Ishikawa (cell line): Measurements from ENCODE around the gene ZSCAN20.

ENCODE experiments used
- CEBPB ChIP-seq: IDR thresholded peaks from 2 replicates; pipeline ENCODE4 v1.6.1; 2012
- CREB1 ChIP-seq: IDR thresholded peaks from 2 replicates; pipeline ENCODE4 v1.6.1; 2012; ENCODE audit warnings: low read depth
- EGR1 ChIP-seq: IDR thresholded peaks from 2 replicates; pipeline ENCODE4 v1.6.1; 2012
- EP300 ChIP-seq: IDR thresholded peaks from 2 replicates; pipeline ENCODE4 v1.6.1; 2012; ENCODE audit warnings: borderline replicate concordance
- FOXM1 ChIP-seq: IDR thresholded peaks from 2 replicates; pipeline ENCODE4 v1.6.1; 2012; ENCODE audit warnings: low read depth, borderline replicate concordance
- NFIC ChIP-seq: IDR thresholded peaks from 2 replicates; pipeline ENCODE4 v1.6.1; 2012
- RAD21 ChIP-seq: IDR thresholded peaks from 2 replicates; pipeline ENCODE4 v1.6.1; 2012; ENCODE audit warnings: low read depth
- TAF1 ChIP-seq: IDR thresholded peaks from 2 replicates; pipeline ENCODE4 v1.6.1; 2012; ENCODE audit warnings: low read depth, mild to moderate bottlenecking
- TCF12 ChIP-seq: IDR thresholded peaks from 2 replicates; pipeline ENCODE4 v1.6.1; 2012; ENCODE audit warnings: low read depth
- TEAD4 ChIP-seq: IDR thresholded peaks from 2 replicates; pipeline ENCODE4 v1.6.1; 2012
- YY1 ChIP-seq: IDR thresholded peaks from 2 replicates; pipeline ENCODE4 v1.6.1; 2012; ENCODE audit warnings: low read depth
- ZBTB7A ChIP-seq: IDR thresholded peaks from 2 replicates; pipeline ENCODE4 v1.6.1; 2012; ENCODE audit warnings: low read depth
- TF ChIP-seq, protein P1 (sequence below): IDR thresholded peaks from 2 replicates; pipeline ENCODE4 v1.6.1; 2012; ENCODE audit warnings: low read depth, mild to moderate bottlenecking
- TF ChIP-seq, protein P2 (sequence below): IDR thresholded peaks from 2 replicates; pipeline ENCODE4 v1.6.1; 2012
- TF ChIP-seq, protein P3 (sequence below): IDR thresholded peaks from 2 replicates; pipeline ENCODE4 v1.6.1; 2012

ZSCAN20 gene

DNA sequence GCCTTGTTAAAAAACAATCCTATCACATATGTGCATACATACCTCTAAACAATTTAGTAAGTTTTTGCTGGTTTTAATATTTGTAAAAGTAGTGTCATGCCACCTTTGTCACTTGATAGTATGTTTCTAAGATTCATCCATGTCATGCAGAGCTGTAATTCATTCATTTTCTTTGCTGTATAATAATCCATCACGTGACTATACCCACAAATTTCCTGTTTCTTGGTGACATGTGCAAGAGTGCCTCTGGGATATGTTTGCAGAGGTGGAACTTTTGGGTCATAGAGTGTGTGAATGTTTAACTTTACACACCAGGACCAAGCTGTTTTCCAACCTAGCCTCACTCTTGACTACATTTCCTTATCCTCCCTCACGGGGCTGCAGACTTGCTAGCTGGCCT is 62.9 kb downstream of the ZSCAN20 start:
- TF ChIP-seq, protein P1, sequence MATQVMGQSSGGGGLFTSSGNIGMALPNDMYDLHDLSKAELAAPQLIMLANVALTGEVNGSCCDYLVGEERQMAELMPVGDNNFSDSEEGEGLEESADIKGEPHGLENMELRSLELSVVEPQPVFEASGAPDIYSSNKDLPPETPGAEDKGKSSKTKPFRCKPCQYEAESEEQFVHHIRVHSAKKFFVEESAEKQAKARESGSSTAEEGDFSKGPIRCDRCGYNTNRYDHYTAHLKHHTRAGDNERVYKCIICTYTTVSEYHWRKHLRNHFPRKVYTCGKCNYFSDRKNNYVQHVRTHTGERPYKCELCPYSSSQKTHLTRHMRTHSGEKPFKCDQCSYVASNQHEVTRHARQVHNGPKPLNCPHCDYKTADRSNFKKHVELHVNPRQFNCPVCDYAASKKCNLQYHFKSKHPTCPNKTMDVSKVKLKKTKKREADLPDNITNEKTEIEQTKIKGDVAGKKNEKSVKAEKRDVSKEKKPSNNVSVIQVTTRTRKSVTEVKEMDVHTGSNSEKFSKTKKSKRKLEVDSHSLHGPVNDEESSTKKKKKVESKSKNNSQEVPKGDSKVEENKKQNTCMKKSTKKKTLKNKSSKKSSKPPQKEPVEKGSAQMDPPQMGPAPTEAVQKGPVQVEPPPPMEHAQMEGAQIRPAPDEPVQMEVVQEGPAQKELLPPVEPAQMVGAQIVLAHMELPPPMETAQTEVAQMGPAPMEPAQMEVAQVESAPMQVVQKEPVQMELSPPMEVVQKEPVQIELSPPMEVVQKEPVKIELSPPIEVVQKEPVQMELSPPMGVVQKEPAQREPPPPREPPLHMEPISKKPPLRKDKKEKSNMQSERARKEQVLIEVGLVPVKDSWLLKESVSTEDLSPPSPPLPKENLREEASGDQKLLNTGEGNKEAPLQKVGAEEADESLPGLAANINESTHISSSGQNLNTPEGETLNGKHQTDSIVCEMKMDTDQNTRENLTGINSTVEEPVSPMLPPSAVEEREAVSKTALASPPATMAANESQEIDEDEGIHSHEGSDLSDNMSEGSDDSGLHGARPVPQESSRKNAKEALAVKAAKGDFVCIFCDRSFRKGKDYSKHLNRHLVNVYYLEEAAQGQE = no peak
- no peak for TF ChIP-seq TEAD4
- TF ChIP-seq, protein P2, sequence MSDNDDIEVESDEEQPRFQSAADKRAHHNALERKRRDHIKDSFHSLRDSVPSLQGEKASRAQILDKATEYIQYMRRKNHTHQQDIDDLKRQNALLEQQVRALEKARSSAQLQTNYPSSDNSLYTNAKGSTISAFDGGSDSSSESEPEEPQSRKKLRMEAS = no peak
- TF ChIP-seq RAD21 = no peak
- no peak for TF ChIP-seq FOXM1
- TF ChIP-seq EP300 = no peak
- no peak for TF ChIP-seq CEBPB
- TF ChIP-seq, protein P3, sequence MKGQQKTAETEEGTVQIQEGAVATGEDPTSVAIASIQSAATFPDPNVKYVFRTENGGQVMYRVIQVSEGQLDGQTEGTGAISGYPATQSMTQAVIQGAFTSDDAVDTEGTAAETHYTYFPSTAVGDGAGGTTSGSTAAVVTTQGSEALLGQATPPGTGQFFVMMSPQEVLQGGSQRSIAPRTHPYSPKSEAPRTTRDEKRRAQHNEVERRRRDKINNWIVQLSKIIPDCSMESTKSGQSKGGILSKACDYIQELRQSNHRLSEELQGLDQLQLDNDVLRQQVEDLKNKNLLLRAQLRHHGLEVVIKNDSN = no peak
- no peak for TF ChIP-seq ZBTB7A
- no peak for TF ChIP-seq TAF1
- TF ChIP-seq CREB1 = no peak
- no peak for TF ChIP-seq EGR1
- no peak for TF ChIP-seq NFIC
- TF ChIP-seq YY1 = no peak
- no peak for TF ChIP-seq TCF12

DNA sequence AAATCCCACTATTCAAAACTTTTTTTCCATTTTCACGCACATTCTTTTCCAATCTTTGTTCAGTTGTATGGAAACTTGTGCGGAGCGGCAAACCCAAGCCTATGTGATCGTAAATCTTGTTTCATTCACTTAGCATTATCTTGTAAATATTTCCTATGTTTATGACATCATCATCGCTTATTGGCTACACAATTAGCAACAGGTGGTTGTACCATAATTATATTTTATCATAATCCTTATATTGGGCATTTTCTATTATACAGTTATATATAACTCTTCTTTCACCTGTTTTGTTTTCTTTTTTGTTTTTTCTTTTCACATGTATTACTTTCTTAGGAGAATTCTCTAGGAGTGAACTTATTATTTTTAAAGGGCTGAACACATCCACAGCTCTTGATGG is 65.4 kb downstream of the ZSCAN20 start:
- TF ChIP-seq CEBPB = no peak
- TF ChIP-seq, protein P1 = no peak
- TF ChIP-seq, protein P2 = no peak
- TF ChIP-seq NFIC = no peak
- no peak for TF ChIP-seq YY1

DNA sequence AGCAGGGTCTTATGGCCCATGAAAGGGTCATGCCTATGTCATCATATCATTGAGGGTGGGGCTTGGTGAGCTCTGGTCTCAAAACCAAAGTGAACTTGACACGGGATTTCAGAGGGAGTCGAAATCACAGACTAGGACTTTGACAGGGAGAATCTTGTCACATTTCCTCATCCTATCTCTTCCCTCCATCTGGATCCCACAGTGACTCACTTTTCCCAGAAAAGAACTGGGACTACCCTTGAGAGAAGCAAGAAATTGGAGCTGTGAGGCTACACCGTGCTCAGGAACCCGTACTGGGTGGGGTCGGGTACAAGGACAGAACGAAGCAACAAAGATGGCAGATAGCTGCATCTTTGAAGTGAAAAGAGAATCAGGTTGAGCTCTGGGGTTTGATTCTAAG is 69.5 kb downstream of the ZSCAN20 start:
- TF ChIP-seq ZBTB7A = no peak
- TF ChIP-seq TCF12 = no peak
- TF ChIP-seq EP300 = no peak
- TF ChIP-seq RAD21 = no peak
- TF ChIP-seq CEBPB = no peak
- no peak for TF ChIP-seq NFIC
- TF ChIP-seq CREB1 = no peak
- TF ChIP-seq, protein P3 = no peak
- TF ChIP-seq FOXM1 = no peak
- no peak for TF ChIP-seq EGR1
- TF ChIP-seq TAF1 = no peak
- TF ChIP-seq YY1 = no peak
- TF ChIP-seq, protein P1 = no peak
- TF ChIP-seq, protein P2 = no peak
- no peak for TF ChIP-seq TEAD4
